Fibroblast of mammary gland (primary cell): Measurements from ENCODE around the gene DVL2.

Source experiments
- DNase-seq: peaks from one replicate; pipeline ENCODE4 v3.0.0-alpha.2; 2010; ENCODE audit warnings: low read depth
- H3K4me3 ChIP-seq: 2 replicates; pipeline ENCODE4 v1.5.1; 2011; ENCODE audit warnings: low read depth, mild to moderate bottlenecking, low read length, moderate library complexity; ENCODE audit not compliant: control insufficient read depth
- CTCF ChIP-seq: conservative IDR thresholded peaks from 2 replicates; pipeline ENCODE4 v1.5.1; 2011; ENCODE audit warnings: low read depth, low read length, inconsistent platforms; ENCODE audit not compliant: control insufficient read depth, insufficient read depth

DVL2 gene

GRCh38 chr17:7195971-7196370 lies 38.3 kb downstream of the DVL2 start:
- TF ChIP-seq CTCF, result no peak
- no peak for DNase-seq

GRCh38 chr17:7192271-7192937 lies 41.9 kb downstream of the DVL2 start:
- H3K4me3 ChIP-seq, result no peak overlapping the region
- no peak for DNase-seq
- no peak for TF ChIP-seq CTCF

More at GRCh38 chr17:7195971-7196370, 38.3 kb downstream of the DVL2 start:
- H3K4me3 ChIP-seq, result no peak overlapping the region

- no peak for TF ChIP-seq CTCF
- DNase-seq, result peak; percentile 37
- no peak overlapping the region for H3K4me3 ChIP-seq
These were observed 42.6 kb downstream of the DVL2 start for GRCh38 chr17:7191571-7192270.

- H3K4me3 ChIP-seq, result no peak overlapping the region
- no peak for TF ChIP-seq CTCF
- no peak for DNase-seq
These were observed 43.2 kb downstream of the DVL2 start for GRCh38 chr17:7191069-7191468.

GRCh38 chr17:7190276-7190917 lies 43.9 kb downstream of the DVL2 start:
- no peak overlapping the region for H3K4me3 ChIP-seq
- TF ChIP-seq CTCF, result no peak
- no peak for DNase-seq

GRCh38 chr17:7186241-7186640 lies 48.1 kb downstream of the DVL2 start:
- peak; percentile 30 for TF ChIP-seq CTCF
- DNase-seq, result peak; percentile 22
- no peak overlapping the region for H3K4me3 ChIP-seq
